ENCODE data around the gene SLIT1.

DNA sequence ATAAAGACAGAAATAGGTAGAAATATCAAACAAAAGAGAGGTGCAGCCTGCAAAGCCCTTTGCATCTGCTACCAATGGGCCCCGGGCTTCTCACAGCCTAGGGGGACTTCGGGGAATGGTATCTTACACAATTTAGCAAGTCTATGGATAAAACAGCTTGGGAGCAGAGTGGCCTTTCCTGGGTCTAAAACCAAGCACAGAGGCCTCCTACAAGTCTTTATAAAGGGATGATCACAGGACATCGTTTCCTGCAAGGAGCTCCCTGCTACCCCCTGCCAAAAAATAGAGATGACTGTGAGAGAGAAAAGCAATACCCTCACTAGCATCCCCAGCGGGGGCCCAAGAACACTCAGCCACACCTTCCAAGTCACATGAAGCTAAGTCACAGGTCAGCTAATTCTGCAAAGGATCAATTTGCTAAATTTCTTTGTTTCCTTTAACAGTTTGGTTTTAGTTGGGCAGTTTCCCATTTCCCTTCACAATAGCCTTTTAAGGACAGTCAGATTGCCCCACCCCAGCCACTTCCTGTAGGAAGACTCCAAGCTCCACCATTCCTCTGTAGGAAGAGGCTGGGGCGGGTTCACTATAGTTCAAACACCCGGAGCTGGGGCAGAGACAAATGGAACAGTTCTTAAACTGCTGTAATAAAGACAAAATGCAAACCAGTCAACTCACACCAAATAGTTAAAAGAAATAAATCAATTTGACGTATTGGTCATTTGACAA lies 105.5 kb downstream of the SLIT1 start:
- TF ChIP-seq POLR2AphosphoS5 (IDR thresholded peaks at IDR 0.05; ENCODE audit: low read depth, low read length) (no peak), POLR2A (IDR thresholded peaks at IDR 0.05; ENCODE audit: low read depth, low read length) (no peak)

Measured in GM12892 (cell line).